Esophagus squamous epithelium (tissue), 4 donors: Measurements from ENCODE around the gene TATDN3.

Source experiments
- CTCF ChIP-seq, 6 experiments: fragments of 450-650 bp in 4 of 6; fragments of 200-600 bp in 2 of 6; sonication (generic) in 2 of 6; IDR thresholded peaks; one replicate each; pipeline ENCODE4 v1.5.1; 2016 to 2019; ENCODE audit warnings: antibody characterized with exemption in 6 of 6, mild to moderate bottlenecking in 4 of 6, moderate library complexity in 4 of 6
- POLR2A ChIP-seq, 4 donors: fragments of 450-650 bp; IDR thresholded peaks; one replicate each; pipeline ENCODE4 v1.6.1; 2017; ENCODE audit warnings: antibody characterized with exemption in 4 of 4, mild to moderate bottlenecking in 4 of 4, moderate library complexity in 3 of 4

GRCh38 chr1:212838145-212838544 lies 46.5 kb downstream of the TATDN3 start:
- no peak for TF ChIP-seq CTCF (IDR thresholded peaks at IDR 0.05)
- TF ChIP-seq POLR2A (IDR thresholded peaks at IDR 0.05), result no peak
